Measurements from ENCODE around the gene CLCN3.
"Not testable (repeated sequence)": the region's sequence is repeated elsewhere in the genome, so short reads cannot be mapped to it uniquely, and the experiment has no call there.

CLCN3 gene

DNA sequence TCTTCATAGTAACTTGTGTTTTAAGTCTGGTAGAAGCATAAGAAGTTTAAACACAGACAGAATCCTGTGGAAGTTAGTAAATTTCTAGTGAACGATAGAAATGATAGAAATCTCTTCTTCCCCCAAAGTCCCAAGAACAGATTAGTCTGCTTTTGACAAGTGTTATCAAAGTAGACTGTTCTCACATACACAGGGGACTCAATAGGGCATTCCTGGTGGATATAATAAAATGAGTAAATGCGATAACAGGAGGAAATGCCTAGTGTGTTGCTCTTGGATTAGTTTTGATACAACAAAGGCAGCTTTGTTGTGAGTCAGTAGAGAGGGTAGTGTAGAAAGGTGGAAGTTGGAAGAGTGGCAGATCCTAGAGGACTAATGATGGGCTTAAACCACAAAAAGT, 43.5 kb downstream of the CLCN3 start:
- TF ChIP-seq CTCF (IDR thresholded peaks at IDR 0.05; ENCODE audit: extremely low read depth, missing control alignments) = no peak
- no peak for DNase-seq (ENCODE audit: low spot score)

DNA sequence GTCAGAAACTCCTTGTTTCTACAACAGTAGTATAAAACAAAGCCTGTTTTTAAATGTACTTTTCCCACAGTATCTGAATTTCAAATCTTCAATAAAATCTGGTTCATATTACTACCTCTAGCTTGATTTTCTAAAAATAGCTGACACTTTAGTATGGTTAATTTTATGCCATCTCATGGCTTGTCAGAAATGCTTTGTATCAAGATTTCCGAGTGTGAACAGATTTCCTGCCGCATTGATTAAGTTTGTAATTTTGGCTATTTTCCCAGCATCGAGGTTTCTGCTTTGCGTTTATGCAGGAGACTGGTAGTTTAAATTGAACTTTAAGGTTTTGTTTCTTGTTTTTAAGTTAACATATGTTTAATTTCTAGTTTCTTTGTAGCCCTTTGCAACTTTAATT, 44.2 kb downstream of the CLCN3 start:
- TF ChIP-seq CTCF (IDR thresholded peaks at IDR 0.05; ENCODE audit: extremely low read depth, missing control alignments) = no peak
- no peak for DNase-seq (ENCODE audit: low spot score)

GRCh38 chr4:169665046-169665737, 44.8 kb downstream of the CLCN3 start:
- no peak for TF ChIP-seq CTCF (IDR thresholded peaks at IDR 0.05; ENCODE audit: extremely low read depth, missing control alignments)
- no peak for DNase-seq (ENCODE audit: low spot score)

DNA sequence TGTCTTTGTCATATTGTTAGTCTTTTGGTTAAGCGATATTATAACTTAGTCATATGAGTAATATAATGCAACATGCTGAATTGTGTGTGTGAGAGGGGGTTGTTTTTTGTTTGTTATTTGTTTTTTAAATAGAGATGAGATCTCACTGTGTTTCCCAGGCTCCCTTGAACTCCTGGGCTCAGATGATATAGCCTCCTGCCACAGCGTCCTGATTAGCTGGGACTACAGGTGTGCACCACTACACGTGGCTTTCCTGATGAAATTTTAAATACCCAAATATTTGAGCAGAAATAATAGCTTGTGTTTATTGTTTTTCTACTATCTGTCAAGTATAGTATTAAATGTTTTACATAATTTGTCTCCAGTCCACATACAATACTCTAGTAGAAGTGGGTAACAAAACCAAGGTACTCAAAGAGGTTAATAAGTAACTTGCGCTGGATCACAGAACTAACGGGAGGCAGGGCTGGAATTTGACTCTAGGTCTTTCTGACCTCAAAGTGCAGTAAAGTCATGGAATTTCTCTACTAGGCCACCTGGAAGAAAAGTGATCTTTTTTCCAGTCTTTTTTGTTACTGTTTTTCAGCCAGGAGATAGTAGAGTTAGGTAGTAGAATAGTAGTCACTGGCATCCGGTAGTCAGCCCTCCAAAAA, 47.8 kb downstream of the CLCN3 start:
- DNase-seq (ENCODE audit: low spot score) = no peak
- TF ChIP-seq CTCF (IDR thresholded peaks at IDR 0.05; ENCODE audit: extremely low read depth, missing control alignments) = no peak

DNA sequence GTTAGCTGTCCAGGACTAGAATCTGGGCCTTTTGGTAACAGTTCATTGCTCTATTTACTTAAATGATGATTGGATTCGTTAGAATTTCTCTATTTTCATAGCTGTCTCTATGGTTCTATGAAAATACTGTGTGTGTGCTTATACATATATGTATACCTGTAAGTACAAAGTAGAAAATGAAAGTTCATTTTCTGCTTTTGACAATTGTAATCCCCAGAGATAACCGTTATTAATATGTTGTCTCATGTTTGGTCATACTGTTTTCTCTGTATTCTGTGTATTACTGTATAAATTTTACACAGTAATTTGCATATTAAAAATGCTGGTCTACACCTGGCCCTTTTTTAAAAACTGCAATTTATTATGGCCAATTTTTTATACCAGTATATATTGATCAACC, 55.4 kb downstream of the CLCN3 start:
- TF ChIP-seq CTCF (IDR thresholded peaks at IDR 0.05; ENCODE audit: extremely low read depth, missing control alignments) = no peak
- no peak for DNase-seq (ENCODE audit: low spot score)

DNA sequence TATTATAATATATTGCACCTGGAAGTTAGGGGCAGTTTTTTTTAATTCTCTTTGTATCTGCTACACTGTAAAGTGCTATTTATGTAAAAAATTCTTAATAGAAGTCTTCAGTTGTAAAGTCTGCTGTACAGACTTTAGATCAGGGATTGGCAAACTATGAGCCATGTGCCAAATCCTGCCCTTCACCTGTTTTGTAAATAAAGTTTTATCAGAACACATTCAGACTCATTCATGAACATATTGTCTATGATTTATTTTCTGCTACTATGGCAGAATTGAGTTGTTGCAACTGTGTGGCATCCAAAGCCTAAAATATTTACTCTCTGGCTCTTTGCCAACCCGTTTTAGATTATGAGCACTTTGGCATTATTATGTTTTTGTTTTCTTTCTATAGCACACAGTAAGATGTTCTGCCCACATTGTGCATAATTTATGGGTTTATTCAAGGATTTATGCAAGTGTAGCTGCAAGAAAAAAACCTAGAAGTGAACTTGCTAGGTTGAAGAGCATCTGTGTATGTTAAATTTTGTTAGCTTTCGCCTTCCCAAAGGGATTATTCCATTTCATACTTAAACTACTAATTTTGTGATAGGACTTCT, 56.9 kb downstream of the CLCN3 start:
- TF ChIP-seq CTCF (IDR thresholded peaks at IDR 0.05; ENCODE audit: extremely low read depth, missing control alignments) = no peak
- DNase-seq (ENCODE audit: low spot score) = no peak

DNA sequence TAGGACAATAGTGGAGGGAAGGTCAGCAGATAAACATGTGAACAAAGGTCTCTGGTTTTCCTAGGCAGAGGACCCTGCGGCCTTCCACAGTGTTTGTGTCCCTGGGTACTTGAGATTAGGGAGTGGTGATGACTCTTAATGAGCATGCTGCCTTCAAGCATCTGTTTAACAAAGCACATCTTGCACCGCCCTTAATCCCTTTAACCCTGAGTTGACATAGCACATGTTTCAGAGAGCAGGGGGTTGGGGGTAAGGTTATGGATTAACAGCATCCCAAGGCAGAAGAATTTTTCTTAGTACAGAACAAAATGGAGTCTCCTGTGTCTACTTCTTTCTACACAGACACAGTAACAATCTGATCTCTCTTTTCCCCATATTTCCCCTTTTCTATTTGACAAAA, 58.1 kb downstream of the CLCN3 start:
- DNase-seq (ENCODE audit: low spot score) = not testable (repeated sequence)

DNA sequence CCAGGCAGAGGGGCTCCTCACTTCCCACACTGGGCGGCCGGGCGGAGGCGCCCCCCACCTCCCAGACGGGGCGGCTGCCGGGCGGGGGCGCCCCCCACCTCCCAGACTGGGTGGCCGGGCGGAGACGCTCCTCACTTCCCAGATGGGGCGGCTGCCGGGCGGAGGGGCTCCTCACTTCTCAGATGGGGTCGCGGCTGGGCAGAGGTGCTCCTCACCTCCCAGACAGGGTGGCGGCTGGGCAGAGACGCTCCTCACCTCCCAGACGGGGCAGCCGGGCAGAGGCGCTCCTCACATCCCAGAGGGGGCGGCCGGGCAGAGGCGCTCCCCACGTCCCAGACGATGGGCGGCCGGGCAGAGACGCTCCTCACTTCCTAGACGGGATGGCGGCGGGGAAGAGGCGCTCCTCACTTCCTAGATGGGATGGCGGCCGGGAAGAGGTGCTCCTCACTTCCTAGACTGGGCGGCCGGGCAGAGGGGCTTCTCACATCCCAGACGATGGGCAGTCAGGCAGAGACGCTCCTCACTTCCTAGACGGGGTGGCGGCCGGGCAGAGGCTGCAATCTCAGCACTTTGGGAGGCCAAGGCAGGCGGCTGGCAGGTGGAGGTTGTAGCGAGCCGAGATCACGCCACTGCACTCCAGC, 58.7 kb downstream of the CLCN3 start:
- not testable (repeated sequence) for DNase-seq (ENCODE audit: low spot score)
